GM12878 (cell line): Measurements from ENCODE around the gene NXNL1.

Experiments
- BRCA1 ChIP-seq: IDR thresholded peaks from 2 replicates; pipeline ENCODE4 v1.6.1; 2011; ENCODE audit warnings: low read depth, low read length, improper control_type of control experiment
- ETV6 ChIP-seq, 2 experiments: fragments of 450-650 bp in 1 of 2; IDR thresholded peaks in 1 of 2; conservative IDR thresholded peaks in 1 of 2; 2 replicates each; pipeline ENCODE4 v1.6.1; 2014; ENCODE audit warnings: antibody characterized with exemption in 1 of 2, borderline replicate concordance in 1 of 2, low read depth in 1 of 2, mild to moderate bottlenecking in 1 of 2, moderate library complexity in 1 of 2
- SIN3A ChIP-seq: IDR thresholded peaks from 2 replicates; pipeline ENCODE4 v1.6.1; 2012; ENCODE audit warnings: low read depth, low read length, improper control_type of control experiment
- TCF3 ChIP-seq: IDR thresholded peaks from 2 replicates; pipeline ENCODE4 v1.6.1; 2012; ENCODE audit warnings: low read depth, mild to moderate bottlenecking, low read length, borderline replicate concordance; ENCODE audit not compliant: insufficient read depth

- TF ChIP-seq TCF3 (no peak), ETV6 (conservative IDR thresholded peaks at IDR 0.05 in 1 of 2, IDR thresholded peaks at IDR 0.05 in 1 of 2; ENCODE audit: borderline replicate concordance in 1 of 2, low read depth in 1 of 2) (no peak), SIN3A (no peak), BRCA1 (no peak)
These were observed 12.3 kb upstream of the NXNL1 start for GRCh38 chr19:17473041-17473440.
